Measurements from ENCODE around the gene SC5D. TPM values are rescaled to one million over a fixed set of nuclear protein-coding genes. Genes with fewer than 3 reads are reported as not detected.

The SC5D gene
- polyA plus RNA-seq, 2 of the 4 experiments (the other 2 are of a cell fraction), result 18.1 to 28.1 TPM

- POLR2A ChIA-PET, result no interaction called here
- no peak for ATAC-seq
These were observed 47.5 kb downstream of the SC5D start for GRCh38 chr11:121340032-121340580.

GRCh38 chr11:121341609-121342008, 49.0 kb downstream of the SC5D start:
- FAIRE-seq (no peak), ATAC-seq (no peak), DNase-seq (ENCODE audit: low read depth in 1 of 2, low spot score in 1 of 2) (no peak)
- Histone ChIP-seq H3K27ac (no peak overlapping the region), H3K4me1 (no peaks in the 10 kb centered on the region), H3K9me3 (no peaks in the 10 kb centered on the region), H3K4me3 (no peak overlapping the region), H3K4me2 (no peak overlapping the region)
- POLR2A ChIA-PET, result no interaction called here
- CTCF ChIA-PET, result no interaction called here
- 42% methylated on average over 4 of the region's 4 CpGs for WGBS (ENCODE audit: missing lambda C conversion rate)
- TF ChIP-seq FOXS1 (CRISPR knock-in tag; IDR thresholded peaks at IDR 0.05) (no peak), PHF8 (IDR thresholded peaks at IDR 0.05; ENCODE audit: borderline replicate concordance, low read depth) (no peak)
- TF ChIP-seq, protein P1, sequence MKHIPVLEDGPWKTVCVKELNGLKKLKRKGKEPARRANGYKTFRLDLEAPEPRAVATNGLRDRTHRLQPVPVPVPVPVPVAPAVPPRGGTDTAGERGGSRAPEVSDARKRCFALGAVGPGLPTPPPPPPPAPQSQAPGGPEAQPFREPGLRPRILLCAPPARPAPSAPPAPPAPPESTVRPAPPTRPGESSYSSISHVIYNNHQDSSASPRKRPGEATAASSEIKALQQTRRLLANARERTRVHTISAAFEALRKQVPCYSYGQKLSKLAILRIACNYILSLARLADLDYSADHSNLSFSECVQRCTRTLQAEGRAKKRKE (CRISPR knock-in tag; IDR thresholded peaks at IDR 0.05; ENCODE audit: low read depth), result no peak

More at GRCh38 chr11:121340032-121340580, 47.5 kb downstream of the SC5D start:
- DNase-seq (ENCODE audit: low read depth in 1 of 2, low spot score in 1 of 2) (no peak), FAIRE-seq (no peak)
- CTCF ChIA-PET, result no interaction called here
- Histone ChIP-seq H3K4me1 (no peaks in the 10 kb centered on the region), H3K4me3 (no peak overlapping the region), H3K27ac (no peak overlapping the region), H3K9me3 (no peaks in the 10 kb centered on the region), H3K4me2 (no peak overlapping the region)
- 20% methylated on average over 4 of the region's 4 CpGs for WGBS (ENCODE audit: missing lambda C conversion rate)
- TF ChIP-seq ELK1 (IDR thresholded peaks at IDR 0.05; ENCODE audit: low read depth, low read length), result no peak
- no peak for TF ChIP-seq RCOR1 (IDR thresholded peaks at IDR 0.05; ENCODE audit: low read depth, low read length)
- TF ChIP-seq CBX8 (IDR thresholded peaks at IDR 0.05), result no peak
- no peak for TF ChIP-seq ZFP36 (IDR thresholded peaks at IDR 0.05; ENCODE audit: borderline replicate concordance, partially characterized antibody)
- no peak for TF ChIP-seq HOXB13 (CRISPR knock-in tag; IDR thresholded peaks at IDR 0.05; ENCODE audit: low read depth)
- TF ChIP-seq FOSB (CRISPR knock-in tag; IDR thresholded peaks at IDR 0.05), result no peak
- TF ChIP-seq, protein P2, sequence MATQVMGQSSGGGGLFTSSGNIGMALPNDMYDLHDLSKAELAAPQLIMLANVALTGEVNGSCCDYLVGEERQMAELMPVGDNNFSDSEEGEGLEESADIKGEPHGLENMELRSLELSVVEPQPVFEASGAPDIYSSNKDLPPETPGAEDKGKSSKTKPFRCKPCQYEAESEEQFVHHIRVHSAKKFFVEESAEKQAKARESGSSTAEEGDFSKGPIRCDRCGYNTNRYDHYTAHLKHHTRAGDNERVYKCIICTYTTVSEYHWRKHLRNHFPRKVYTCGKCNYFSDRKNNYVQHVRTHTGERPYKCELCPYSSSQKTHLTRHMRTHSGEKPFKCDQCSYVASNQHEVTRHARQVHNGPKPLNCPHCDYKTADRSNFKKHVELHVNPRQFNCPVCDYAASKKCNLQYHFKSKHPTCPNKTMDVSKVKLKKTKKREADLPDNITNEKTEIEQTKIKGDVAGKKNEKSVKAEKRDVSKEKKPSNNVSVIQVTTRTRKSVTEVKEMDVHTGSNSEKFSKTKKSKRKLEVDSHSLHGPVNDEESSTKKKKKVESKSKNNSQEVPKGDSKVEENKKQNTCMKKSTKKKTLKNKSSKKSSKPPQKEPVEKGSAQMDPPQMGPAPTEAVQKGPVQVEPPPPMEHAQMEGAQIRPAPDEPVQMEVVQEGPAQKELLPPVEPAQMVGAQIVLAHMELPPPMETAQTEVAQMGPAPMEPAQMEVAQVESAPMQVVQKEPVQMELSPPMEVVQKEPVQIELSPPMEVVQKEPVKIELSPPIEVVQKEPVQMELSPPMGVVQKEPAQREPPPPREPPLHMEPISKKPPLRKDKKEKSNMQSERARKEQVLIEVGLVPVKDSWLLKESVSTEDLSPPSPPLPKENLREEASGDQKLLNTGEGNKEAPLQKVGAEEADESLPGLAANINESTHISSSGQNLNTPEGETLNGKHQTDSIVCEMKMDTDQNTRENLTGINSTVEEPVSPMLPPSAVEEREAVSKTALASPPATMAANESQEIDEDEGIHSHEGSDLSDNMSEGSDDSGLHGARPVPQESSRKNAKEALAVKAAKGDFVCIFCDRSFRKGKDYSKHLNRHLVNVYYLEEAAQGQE (IDR thresholded peaks at IDR 0.05), result no peak
- no peak for TF ChIP-seq HOXA7 (CRISPR knock-in tag; IDR thresholded peaks at IDR 0.05)
- TF ChIP-seq CTCF (IDR thresholded peaks at IDR 0.05), result no peak
- no peak for TF ChIP-seq CBX2 (IDR thresholded peaks at IDR 0.05; ENCODE audit: borderline replicate concordance, low read depth)
- TF ChIP-seq ZSCAN20 (CRISPR knock-in tag; IDR thresholded peaks at IDR 0.05), result no peak
- no peak for TF ChIP-seq FOSL2 (IDR thresholded peaks at IDR 0.05)
- no peak for TF ChIP-seq FOSL2 (CRISPR knock-in tag; IDR thresholded peaks at IDR 0.05)

GRCh38 chr11:121344824-121345223, 52.3 kb downstream of the SC5D start:
- Histone ChIP-seq H3K27ac (no peak overlapping the region), H3K4me2 (no peak overlapping the region), H3K9me3 (no peaks in the 10 kb centered on the region), H3K4me3 (no peak overlapping the region), H3K4me1 (no peaks in the 10 kb centered on the region)
- CTCF ChIA-PET, result no interaction called here
- ATAC-seq, result no peak
- no peak for FAIRE-seq
- no peak for DNase-seq (ENCODE audit: low read depth in 1 of 2, low spot score in 1 of 2)
- POLR2A ChIA-PET, result no interaction called here
- no peak for TF ChIP-seq MYC (IDR thresholded peaks at IDR 0.05; ENCODE audit: borderline replicate concordance, low read length)
- TF ChIP-seq CBX2 (IDR thresholded peaks at IDR 0.05; ENCODE audit: borderline replicate concordance, low read depth), result no peak
- TF ChIP-seq, protein P3, sequence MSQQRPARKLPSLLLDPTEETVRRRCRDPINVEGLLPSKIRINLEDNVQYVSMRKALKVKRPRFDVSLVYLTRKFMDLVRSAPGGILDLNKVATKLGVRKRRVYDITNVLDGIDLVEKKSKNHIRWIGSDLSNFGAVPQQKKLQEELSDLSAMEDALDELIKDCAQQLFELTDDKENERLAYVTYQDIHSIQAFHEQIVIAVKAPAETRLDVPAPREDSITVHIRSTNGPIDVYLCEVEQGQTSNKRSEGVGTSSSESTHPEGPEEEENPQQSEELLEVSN (IDR thresholded peaks at IDR 0.05; ENCODE audit: borderline replicate concordance, low read depth), result no peak
- no peak for TF ChIP-seq HOXB13 (CRISPR knock-in tag; IDR thresholded peaks at IDR 0.05; ENCODE audit: low read depth)
- TF ChIP-seq ZFP36 (IDR thresholded peaks at IDR 0.05; ENCODE audit: borderline replicate concordance, partially characterized antibody), result no peak
- no peak for TF ChIP-seq RAD21 (conservative IDR thresholded peaks at IDR 0.05 in 1 of 2, IDR thresholded peaks at IDR 0.05 in 1 of 2)
- no peak for TF ChIP-seq CHD2 (IDR thresholded peaks at IDR 0.05; ENCODE audit: low read length, partially characterized antibody)
- TF ChIP-seq SREBF2 (IDR thresholded peaks at IDR 0.05), result no peak
- no peak for TF ChIP-seq NFE2L2 (conservative IDR thresholded peaks at IDR 0.05; ENCODE audit: low read length)
